A673 (cell line): ENCODE data around the gene VIM.

Source experiments
- EZH2 ChIP-seq: fragments of 200-600 bp; sonication (generic); IDR thresholded peaks from 2 replicates; pipeline ENCODE4 v1.6.1; 2017; ENCODE audit warnings: borderline replicate concordance, low read depth, mild to moderate bottlenecking, mixed read lengths, antibody characterized with exemption, low read length; ENCODE audit not compliant: poor library complexity, severe bottlenecking
- TF ChIP-seq, protein P1 (sequence below): fragments of 300-800, 200-600 bp; sonication (generic); conservative IDR thresholded peaks from 2 replicates; pipeline ENCODE4 v1.5.1; 2017; ENCODE audit warnings: low read depth, mild to moderate bottlenecking, antibody characterized with exemption, low read length, moderate library complexity, mixed read lengths

DNA sequence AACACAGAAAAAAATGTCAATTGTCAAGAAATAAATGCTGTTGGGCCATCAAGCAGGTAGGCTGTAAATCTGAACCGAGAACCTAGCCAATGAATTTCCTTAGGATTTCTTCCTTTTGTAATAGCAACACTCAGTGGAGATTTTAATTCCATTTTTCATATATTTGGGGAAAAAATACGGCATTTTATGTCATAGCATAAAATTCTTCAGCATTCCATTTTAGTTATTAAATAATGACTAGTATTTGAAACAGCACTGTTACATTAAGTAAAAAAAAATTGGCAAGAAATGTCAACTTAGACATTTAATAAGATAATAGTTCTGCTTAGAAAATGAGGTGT lies 12.3 kb upstream of the VIM start:
- TF ChIP-seq, protein P1, sequence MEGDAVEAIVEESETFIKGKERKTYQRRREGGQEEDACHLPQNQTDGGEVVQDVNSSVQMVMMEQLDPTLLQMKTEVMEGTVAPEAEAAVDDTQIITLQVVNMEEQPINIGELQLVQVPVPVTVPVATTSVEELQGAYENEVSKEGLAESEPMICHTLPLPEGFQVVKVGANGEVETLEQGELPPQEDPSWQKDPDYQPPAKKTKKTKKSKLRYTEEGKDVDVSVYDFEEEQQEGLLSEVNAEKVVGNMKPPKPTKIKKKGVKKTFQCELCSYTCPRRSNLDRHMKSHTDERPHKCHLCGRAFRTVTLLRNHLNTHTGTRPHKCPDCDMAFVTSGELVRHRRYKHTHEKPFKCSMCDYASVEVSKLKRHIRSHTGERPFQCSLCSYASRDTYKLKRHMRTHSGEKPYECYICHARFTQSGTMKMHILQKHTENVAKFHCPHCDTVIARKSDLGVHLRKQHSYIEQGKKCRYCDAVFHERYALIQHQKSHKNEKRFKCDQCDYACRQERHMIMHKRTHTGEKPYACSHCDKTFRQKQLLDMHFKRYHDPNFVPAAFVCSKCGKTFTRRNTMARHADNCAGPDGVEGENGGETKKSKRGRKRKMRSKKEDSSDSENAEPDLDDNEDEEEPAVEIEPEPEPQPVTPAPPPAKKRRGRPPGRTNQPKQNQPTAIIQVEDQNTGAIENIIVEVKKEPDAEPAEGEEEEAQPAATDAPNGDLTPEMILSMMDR: no peak
- TF ChIP-seq EZH2: no peak
